DND-41 (cell line): ENCODE results near the gene ATP13A4.

Experiments used
- ATAC-seq: fragments of 200-7000 bp; cut with Tn5 transposase; 3 replicates; pipeline ENCODE4 v1.9.1; 2021; ENCODE audit warnings: low read depth; ENCODE audit not compliant: insufficient read depth
- DNase-seq: peaks from one replicate; pipeline ENCODE4 v3.0.0-alpha.2; 2020
- H2AFZ ChIP-seq: 2 replicates; pipeline ENCODE4 v1.6.0; 2012; ENCODE audit warnings: low read depth, low read length
- H3K27ac ChIP-seq: 2 replicates; pipeline ENCODE4 v1.5.1; 2012; ENCODE audit warnings: low read length, inconsistent platforms
- H3K27me3 ChIP-seq: fragments of 200-600 bp; sonication (generic); 2 replicates; pipeline ENCODE4 v1.6.0; 2012; ENCODE audit warnings: low read length, mild to moderate bottlenecking, inconsistent platforms; ENCODE audit not compliant: insufficient read depth, poor library complexity
- H3K36me3 ChIP-seq: 2 replicates; pipeline ENCODE4 v1.5.1; 2012; ENCODE audit warnings: low read length, inconsistent platforms; ENCODE audit not compliant: insufficient read depth
- H3K4me1 ChIP-seq: 2 replicates; pipeline ENCODE4 v1.5.1; 2012; ENCODE audit warnings: mild to moderate bottlenecking, low read length; ENCODE audit not compliant: insufficient read depth
- H3K4me2 ChIP-seq: 2 replicates; pipeline ENCODE4 v1.6.0; 2012; ENCODE audit warnings: mild to moderate bottlenecking, moderate library complexity, low read length, inconsistent platforms; ENCODE audit not compliant: insufficient read depth
- H3K4me3 ChIP-seq, 2 experiments: fragments of 200-600 bp in 1 of 2; shearing (Covaris generic) in 1 of 2; 2 replicates each; pipeline ENCODE4 v1.5.1; 2012 to 2016; ENCODE audit warnings: inconsistent platforms in 2 of 2, low read length in 2 of 2, mild to moderate bottlenecking in 2 of 2, low read depth in 1 of 2, moderate library complexity in 1 of 2
- H3K79me2 ChIP-seq: 2 replicates; pipeline ENCODE4 v1.6.0; 2012; ENCODE audit warnings: low read length, inconsistent platforms; ENCODE audit not compliant: insufficient read depth
- H3K9ac ChIP-seq: 2 replicates; pipeline ENCODE4 v1.6.0; 2012; ENCODE audit warnings: low read depth, mild to moderate bottlenecking, inconsistent platforms, low read length, moderate library complexity
- H3K9me3 ChIP-seq: 2 replicates; pipeline ENCODE4 v1.5.1; 2012; ENCODE audit warnings: low read length, moderate library complexity, mild to moderate bottlenecking, inconsistent platforms; ENCODE audit not compliant: insufficient read depth, severe bottlenecking
- H4K20me1 ChIP-seq: 2 replicates; pipeline ENCODE4 v1.6.0; 2012; ENCODE audit warnings: low read length; ENCODE audit not compliant: insufficient read depth
- CTCF ChIP-seq: IDR thresholded peaks from 2 replicates; pipeline ENCODE4 v1.5.1; 2012; ENCODE audit warnings: borderline replicate concordance, low read length, moderate library complexity, mild to moderate bottlenecking; ENCODE audit not compliant: poor library complexity, severe bottlenecking; ENCODE audit errors: extremely low read depth
- EZH2 ChIP-seq: IDR thresholded peaks from 3 replicates; pipeline ENCODE4 v1.6.1; 2012; ENCODE audit warnings: borderline replicate concordance, low read depth, mild to moderate bottlenecking, moderate library complexity, low read length, inconsistent platforms; ENCODE audit not compliant: severe bottlenecking

The ATP13A4 gene

DNA sequence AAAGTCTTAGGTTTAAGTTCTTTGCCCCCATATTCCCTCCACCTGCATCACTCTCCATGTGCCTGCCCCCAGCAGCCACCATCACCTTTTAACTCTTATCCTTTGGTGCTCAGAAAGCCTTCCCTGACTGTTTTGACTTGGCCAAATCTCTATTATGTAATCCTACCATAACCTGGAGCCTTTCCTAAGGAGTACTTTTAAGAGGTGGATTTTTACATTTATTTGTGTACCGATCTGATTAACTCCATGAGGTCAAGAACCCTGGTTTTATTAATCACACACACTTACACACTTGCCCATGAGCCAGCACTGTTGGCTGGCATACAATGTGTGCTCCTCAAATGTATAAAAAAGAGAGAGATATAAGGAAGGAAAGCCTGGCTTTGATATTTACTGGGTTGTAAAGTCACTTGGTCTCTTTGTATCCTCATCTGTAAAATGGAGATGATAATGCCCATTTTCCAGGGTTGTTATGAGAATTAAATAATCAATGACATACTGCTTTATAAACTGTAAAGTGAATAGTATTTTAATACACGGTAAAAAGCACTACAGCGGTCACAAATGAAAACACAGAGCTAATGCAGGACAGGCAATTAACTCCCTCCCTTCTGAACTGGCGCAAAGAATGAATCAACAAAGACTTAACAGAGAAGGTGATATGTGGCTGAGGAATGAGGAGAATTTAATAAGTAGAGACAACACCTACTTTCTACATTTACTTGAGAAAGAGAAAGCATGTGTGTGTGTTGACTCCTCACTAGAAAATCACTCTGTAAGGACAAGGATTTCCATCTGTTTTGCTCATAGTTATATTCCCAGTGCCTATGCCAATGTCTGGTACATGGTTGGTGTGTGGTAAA, 45.4 kb downstream of the ATP13A4 start:
- no peak overlapping the region for H3K4me3 ChIP-seq
- no peaks in the 10 kb centered on the region for H4K20me1 ChIP-seq
- H3K9ac ChIP-seq: no peak overlapping the region
- H3K4me2 ChIP-seq: no peak overlapping the region
- no peaks in the 10 kb centered on the region for H3K27me3 ChIP-seq
- no peak for ATAC-seq
- no peaks in the 10 kb centered on the region for H3K79me2 ChIP-seq
- TF ChIP-seq EZH2: no peak
- no peak overlapping the region for H3K27ac ChIP-seq
- H3K9me3 ChIP-seq: no peaks in the 10 kb centered on the region
- H3K4me1 ChIP-seq: no peaks in the 10 kb centered on the region
- H3K36me3 ChIP-seq: no peaks in the 10 kb centered on the region
- DNase-seq: no peak
- no peak overlapping the region for H2AFZ ChIP-seq

- H3K9ac ChIP-seq: no peak overlapping the region
Measured at GRCh38 chr3:193508108-193508507, 46.6 kb downstream of the ATP13A4 start.

DNA sequence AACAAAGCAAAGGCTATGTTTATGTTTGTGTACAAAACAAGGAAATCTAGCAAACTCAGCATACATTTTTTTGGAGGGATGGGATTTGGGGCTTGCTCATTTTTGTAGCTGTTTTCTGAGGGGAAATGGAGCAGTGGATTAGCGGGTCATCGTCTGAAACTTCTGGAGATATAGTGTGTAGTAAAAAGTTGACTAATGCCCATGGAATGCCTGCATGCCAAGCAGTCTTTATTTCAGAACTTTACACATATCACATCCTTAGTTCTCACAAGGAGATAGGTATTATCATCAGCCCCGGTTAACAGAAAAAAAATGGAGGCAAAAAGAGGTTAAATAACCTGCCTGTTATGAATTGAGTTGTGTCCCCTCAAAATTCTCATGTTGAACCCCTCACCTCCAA, 47.1 kb downstream of the ATP13A4 start:
- Histone ChIP-seq H3K27me3 (no peaks in the 10 kb centered on the region), H3K9me3 (no peaks in the 10 kb centered on the region), H3K4me2 (no peak overlapping the region), H3K4me3 (no peak overlapping the region), H3K36me3 (no peaks in the 10 kb centered on the region), H3K4me1 (no peaks in the 10 kb centered on the region), H2AFZ (no peak overlapping the region), H3K27ac (no peak overlapping the region), H3K9ac (no peak overlapping the region), H4K20me1 (no peaks in the 10 kb centered on the region), H3K79me2 (no peaks in the 10 kb centered on the region)
- TF ChIP-seq CTCF: no peak
- TF ChIP-seq EZH2: no peak
- DNase-seq: no peak
- ATAC-seq: no peak

More at GRCh38 chr3:193508108-193508507, 46.6 kb downstream of the ATP13A4 start:
- no peaks in the 10 kb centered on the region for H3K79me2 ChIP-seq
- no peak overlapping the region for H3K4me3 ChIP-seq
- no peaks in the 10 kb centered on the region for H3K9me3 ChIP-seq
- TF ChIP-seq CTCF (no peak), EZH2 (no peak)
- no peak for ATAC-seq
- H3K4me2 ChIP-seq: no peak overlapping the region
- H3K27ac ChIP-seq: no peak overlapping the region
- no peak overlapping the region for H2AFZ ChIP-seq
- no peaks in the 10 kb centered on the region for H3K27me3 ChIP-seq
- H3K4me1 ChIP-seq: no peaks in the 10 kb centered on the region
- no peaks in the 10 kb centered on the region for H3K36me3 ChIP-seq
- no peak for DNase-seq
- H4K20me1 ChIP-seq: no peaks in the 10 kb centered on the region

GRCh38 chr3:193506921-193507320, 47.8 kb downstream of the ATP13A4 start:
- TF ChIP-seq EZH2 (no peak), CTCF (no peak)

More at GRCh38 chr3:193506921-193507320, 47.8 kb downstream of the ATP13A4 start:
- Histone ChIP-seq H3K4me3 (no peak overlapping the region), H3K4me2 (no peak overlapping the region), H2AFZ (no peak overlapping the region), H3K36me3 (no peaks in the 10 kb centered on the region), H3K9ac (no peak overlapping the region), H3K4me1 (no peaks in the 10 kb centered on the region), H4K20me1 (no peaks in the 10 kb centered on the region), H3K79me2 (no peaks in the 10 kb centered on the region), H3K27ac (no peak overlapping the region), H3K9me3 (no peaks in the 10 kb centered on the region), H3K27me3 (no peaks in the 10 kb centered on the region)
- no peak for DNase-seq
- ATAC-seq: no peak
